GM15510 (cell line): ENCODE data around the gene ATP13A1.

Experiments used
- POLR2A ChIP-seq: IDR thresholded peaks from 3 replicates; pipeline ENCODE4 v1.6.1; 2011; ENCODE audit warnings: borderline replicate concordance; ENCODE audit not compliant: insufficient read length; ENCODE audit errors: extremely low read depth

The ATP13A1 gene

DNA sequence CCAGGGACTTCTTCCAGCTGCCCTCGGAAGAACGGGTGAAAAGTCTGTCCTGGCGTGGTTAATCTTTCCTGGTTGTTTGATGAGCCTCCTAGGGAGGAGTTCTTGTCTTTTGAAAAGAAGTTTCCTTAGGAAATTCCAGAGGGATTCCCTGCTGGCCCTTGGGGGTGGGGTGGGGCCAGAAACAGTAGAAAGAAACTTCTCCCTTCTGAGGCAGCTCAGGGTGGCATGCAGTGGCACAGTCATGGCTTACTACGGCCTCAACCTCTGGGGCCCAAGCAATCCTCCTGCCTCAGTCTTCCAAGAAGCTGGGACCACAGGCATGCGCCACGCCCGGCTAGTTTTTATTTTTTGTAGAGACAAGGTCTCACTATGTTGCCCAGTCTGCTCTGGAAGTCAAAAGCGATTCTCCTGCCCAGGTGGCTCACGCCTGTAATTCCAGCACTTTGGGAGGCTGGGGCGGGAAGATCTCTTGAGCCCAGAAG is 6.6 kb upstream of the ATP13A1 start:
- TF ChIP-seq POLR2A, result no peak

DNA sequence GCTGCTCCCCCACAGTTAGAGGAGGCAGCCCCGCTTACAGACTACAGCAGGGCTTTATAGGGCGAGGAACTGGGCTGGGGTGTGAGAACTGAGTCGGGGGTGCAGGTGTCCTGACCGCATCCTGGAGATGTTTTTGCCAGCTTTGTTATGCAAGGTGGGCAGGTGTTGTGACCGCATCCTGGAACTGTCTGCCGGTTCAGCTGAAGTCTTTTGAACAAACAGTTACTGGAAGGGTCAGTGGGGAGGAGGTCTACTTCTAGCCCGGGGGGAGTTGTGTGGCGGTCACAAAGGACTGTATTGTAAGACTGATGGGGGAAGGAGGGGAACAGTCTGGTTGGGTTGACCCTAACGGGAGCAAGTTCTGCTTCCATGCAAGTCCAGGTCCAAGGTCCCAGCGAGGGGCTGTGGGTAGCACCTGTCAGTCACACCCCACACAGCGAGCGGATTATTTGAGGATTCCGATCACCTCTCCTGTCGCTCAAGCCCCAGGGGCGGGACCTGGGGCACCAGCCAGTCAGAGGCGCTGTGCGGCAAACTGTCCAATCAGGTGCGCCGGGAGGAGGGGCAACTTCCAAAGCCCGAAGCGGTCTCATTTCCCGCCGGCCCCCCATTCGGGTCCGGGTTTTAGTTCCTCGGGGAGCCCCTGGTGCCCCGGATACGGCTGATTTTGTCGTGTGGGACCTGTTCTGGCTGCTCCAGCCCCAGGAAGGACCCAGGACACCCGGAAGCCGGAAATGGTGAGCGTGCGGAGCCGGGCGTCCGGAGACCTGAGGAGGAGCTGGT is 4.9 kb upstream of the ATP13A1 start, which contains the start of gene ZNF101:
ZNF101 (plus strand) TSS at position 610 of the 783 bp plus-strand sequence; CDS start at position 735, 125 bp downstream.
- TF ChIP-seq POLR2A, result peak; percentile 78

DNA sequence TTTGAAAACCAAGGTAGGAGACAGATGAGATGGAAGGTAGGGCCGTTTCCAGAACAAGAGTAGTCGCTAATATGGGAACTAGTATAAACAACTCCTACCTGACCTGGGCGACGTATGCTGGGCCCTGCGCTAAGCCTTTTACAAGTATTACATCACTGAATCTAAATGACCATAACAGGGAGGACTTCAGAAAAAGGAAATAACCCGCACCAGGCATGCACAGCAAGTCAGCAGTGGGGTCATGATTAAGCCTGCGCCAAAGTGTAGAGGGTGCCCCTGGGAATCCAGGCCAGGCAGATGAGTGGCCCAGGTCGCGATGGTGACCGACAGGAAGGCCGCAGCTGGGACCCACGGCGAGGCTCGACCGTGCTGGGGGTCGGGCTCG is 613 bp downstream of the ATP13A1 start:
- no peak for TF ChIP-seq POLR2A

- no peak for TF ChIP-seq POLR2A
These were observed 1.1 kb downstream of the ATP13A1 start for GRCh38 chr19:19662344-19662743.

DNA sequence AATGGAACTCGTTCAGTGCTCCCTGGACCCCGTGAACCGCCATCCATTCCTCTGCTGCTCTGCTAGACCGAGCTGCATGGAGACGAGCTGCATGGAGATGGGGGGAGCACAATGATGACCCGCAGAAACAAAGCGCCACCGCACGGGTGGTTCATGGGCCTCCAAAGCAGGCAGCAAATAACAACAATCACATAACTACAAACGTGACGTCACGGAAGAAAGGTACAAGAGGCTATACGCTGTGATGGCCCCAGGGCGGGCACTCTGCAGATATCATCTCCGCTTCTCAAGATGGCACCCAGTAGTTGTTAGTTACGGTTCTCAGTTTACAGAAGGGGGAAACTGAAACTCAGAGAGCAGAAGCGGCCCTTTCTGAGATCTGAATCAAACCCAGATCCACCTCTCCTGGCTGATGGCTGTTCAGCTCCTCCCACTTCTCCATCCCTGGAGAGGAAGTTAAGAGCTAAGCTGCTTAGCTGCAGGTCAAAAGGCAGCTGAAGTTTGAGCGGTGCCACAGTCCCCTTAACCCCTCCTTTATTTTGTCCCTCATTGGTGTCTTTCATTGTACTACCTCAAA is 1.7 kb downstream of the ATP13A1 start:
- TF ChIP-seq POLR2A, result peak; percentile 64

DNA sequence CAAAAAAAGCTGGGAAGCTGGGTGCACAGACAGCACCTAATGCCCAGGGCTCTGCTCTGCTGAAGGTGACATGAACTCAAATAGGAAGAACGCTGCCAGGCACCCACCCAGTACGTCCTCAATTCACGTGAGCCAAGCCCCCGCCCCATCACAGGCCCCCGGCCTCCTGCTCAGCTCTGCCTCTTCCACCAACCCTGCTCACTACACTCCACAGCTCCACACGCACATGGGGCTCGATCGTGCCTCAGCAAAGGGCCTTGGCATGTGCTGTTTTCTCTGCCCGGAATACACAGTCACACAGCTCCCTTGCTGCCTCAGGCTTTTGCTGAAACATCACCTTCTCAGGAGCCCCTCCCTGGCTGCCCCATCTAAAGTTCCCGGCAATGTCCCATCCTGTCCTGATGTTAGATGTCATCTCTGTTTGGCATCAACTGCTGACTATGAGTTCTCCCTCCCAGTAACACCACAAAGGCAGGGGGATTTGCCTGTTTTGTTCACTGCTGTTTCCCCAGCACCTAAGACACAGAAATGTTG is 2.3 kb downstream of the ATP13A1 start:
- TF ChIP-seq POLR2A, result no peak

- no peak for TF ChIP-seq POLR2A
These were observed 3.7 kb downstream of the ATP13A1 start for GRCh38 chr19:19659646-19660245.

- TF ChIP-seq POLR2A, result no peak
These were observed 6.1 kb downstream of the ATP13A1 start for GRCh38 chr19:19657397-19657783.

DNA sequence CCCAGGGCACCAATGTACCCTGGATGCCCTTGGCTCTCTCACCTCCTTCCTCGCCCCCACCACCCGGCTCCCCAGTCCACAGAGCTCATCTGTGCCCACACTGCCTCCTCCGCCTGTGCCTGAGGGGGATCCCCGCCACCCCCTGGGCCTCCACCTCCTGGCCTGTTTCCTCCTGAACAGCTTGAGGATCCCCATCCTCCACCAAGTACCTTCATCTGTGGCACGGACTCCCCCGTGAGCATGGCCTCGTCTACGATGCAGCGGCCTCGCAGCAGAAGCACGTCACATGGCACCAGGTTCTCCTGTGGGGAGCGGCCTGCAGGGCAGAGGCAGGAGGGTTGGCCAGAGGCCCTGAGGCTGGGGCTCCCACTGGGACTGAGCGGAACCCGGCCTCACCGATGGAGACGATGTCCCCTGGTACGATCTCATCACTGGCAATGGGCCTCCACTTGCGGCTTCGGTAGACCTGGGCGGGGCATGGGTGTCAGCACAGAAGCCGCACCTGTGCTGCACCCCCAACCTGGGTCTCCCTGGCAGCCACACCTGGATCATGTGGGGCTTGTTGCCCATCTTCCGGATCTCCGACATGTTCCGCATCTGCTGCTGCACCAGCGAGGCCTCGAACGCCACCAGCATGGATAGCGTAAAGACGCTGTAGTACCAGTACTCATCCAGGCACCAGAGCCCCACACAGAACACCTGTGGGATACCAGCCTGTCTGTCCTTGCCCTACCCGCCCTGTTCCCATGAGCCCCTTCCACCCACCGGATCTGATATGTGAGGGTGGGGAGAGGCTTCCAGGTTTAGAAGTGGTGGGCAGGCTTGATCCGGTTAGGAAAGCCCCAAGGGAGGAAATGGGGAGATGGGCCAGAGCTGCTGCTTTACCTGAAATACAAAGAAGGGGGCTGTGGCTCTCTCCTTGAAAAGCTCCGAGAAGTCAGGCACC is 6.8 kb downstream of the ATP13A1 start:
- TF ChIP-seq POLR2A, result peak; percentile 10

DNA sequence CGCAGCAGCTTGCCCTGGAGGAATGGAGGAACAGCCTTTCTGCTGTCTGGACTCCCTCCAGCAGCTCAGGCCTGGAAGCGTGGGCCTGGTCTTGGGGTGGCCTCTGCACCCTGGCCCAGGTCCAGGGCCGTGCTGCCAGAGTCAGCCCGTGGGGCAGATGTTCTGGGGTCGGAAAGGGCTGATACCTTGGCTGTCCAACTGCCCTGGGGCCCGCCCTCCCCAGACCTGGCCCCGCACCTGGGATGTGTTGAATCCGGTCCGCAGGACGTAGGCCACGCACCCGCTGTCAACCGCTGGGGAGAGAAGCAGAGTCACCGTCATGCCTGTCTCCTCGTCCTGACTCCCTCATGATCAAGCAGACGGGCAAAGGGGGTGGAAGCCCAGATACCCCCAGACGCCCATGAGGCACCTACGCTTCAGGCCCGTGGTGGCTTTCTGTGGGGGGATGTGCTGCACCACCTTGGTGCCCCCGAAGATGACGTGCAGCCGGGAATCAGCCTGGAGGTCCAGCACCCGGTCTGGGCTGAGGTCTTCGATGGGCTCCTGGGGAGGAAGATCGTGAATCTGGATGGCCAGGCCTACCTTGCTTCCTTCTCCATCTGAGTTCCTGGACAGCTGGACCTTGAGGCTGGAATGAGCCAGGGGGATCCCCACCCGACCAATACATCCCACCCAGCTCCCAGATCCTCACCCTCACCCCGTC is 7.7 kb downstream of the ATP13A1 start:
- no peak for TF ChIP-seq POLR2A

GRCh38 chr19:19655051-19655594 is 8.4 kb downstream of the ATP13A1 start:
- TF ChIP-seq POLR2A, result no peak

DNA sequence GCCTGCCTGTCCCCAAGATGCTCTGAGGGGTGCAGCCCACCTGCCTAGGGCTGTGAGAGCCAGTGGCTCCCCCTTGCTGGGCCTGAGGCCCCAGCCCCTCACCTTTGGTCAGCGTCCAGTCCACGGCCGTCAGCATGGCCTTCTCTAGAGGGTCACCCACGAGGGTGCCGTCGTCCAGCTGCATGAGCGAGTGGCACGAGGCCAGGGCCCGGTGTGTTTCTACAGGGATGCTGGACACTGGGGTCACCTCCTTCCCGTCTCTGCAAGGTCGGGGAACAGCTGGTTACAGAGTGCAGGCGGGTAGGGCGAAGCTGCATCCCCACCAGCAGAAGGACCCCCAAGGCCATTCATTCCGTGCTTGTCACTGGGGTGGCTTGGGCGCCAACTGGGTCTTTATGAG is 9.0 kb downstream of the ATP13A1 start:
- TF ChIP-seq POLR2A, result no peak

DNA sequence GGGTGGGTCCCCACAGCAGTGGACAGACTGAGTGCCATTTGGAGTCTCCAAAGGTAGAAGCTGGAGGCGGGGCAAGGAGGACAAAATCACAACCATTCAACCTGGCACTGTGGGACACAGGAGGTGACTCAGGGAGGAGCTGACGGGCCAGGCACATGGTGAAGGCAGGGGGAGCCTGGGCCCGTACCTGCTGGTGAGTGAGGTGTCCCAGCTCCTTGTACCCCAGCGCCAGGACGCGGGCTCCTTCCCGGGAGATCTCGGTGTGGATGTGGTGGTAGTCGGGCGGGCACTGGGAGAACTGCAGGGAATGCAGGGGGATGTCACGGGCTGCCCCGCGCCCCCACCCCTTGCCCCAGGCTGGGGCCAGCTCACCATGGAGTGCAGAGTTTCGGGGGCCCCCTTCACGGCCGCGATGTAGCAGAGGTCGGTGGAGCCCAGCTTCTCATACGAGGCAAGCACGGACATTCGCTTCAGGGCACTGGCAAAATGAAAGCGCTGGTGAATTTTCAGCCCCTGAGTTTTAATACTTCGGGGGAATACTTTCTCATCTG is 9.8 kb downstream of the ATP13A1 start:
- TF ChIP-seq POLR2A, result no peak
